ENCODE data around the gene ARID4B.

Gene ARID4B

GRCh38 chr1:235266967-235267366 lies 61.0 kb downstream of the ARID4B start:
- no peak for DNase-seq (ENCODE audit: low spot score)
- H3K27ac ChIP-seq, result no peak overlapping the region
- CTCF ChIA-PET, result no interaction called here
- no peak for TF ChIP-seq CTCF (conservative IDR thresholded peaks at IDR 0.05; ENCODE audit: low read depth)
- POLR2A ChIA-PET (ENCODE audit: low non-redundant PET), result no interaction called here

GRCh38 chr1:235266325-235266724 lies 61.7 kb downstream of the ARID4B start:
- no peak for DNase-seq (ENCODE audit: low spot score)
- ChIA-PET POLR2A (ENCODE audit: low non-redundant PET) (no interaction called here), CTCF (no interaction called here)
- H3K27ac ChIP-seq, result no peak overlapping the region
- no peak for TF ChIP-seq CTCF (conservative IDR thresholded peaks at IDR 0.05; ENCODE audit: low read depth)

DNA sequence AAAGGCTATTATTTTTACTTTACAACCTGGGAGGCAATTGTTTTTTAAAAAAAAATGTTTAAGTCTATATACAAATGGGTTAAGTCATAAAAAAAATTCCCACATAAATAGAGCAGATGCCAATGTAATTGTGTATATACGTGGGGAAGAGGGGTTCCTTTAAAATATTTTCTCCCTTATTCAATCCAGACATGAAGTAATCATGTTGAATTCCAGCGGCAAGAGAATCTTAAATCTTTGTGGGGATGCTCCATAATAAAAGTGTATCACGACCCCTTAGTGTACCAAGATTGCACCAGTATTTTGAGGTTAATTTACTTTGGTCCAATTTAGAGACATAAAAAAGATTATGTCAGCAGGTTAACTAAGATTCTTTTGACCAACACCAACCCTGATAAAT lies 62.1 kb downstream of the ARID4B start:
- DNase-seq (ENCODE audit: low spot score), result no peak
- no peak overlapping the region for H3K27ac ChIP-seq
- TF ChIP-seq CTCF (conservative IDR thresholded peaks at IDR 0.05; ENCODE audit: low read depth), result no peak
- ChIA-PET POLR2A (ENCODE audit: low non-redundant PET) (no interaction called here), CTCF (no interaction called here)

DNA sequence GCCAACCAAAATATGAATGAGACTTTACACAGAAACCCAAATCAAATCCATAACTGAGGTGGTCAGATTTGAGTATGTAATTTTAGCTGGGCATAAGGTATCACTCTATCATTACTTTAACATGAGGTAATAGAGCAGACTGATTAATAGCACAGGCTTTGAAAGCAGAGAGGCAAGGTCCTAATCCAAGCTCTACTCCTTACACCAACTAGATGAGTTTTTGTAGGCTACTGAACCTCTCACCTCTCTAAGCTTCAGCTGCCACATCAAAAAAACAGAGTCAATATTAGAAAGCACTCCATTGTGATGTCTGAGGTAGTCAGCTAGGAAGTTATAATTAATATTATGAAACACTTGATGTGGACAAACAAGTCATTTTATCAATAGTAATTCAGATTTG lies 63.7 kb downstream of the ARID4B start:
- TF ChIP-seq CTCF (conservative IDR thresholded peaks at IDR 0.05; ENCODE audit: low read depth), result no peak
- no peak overlapping the region for H3K27ac ChIP-seq
- CTCF ChIA-PET, result interaction anchor here (0.6 kb wide), 1 partner anchor 124 kb away, joined by 3 read pairs; no protein-coding TSS in a partner anchor
- POLR2A ChIA-PET (ENCODE audit: low non-redundant PET), result no interaction called here
- DNase-seq (ENCODE audit: low spot score), result no peak

GRCh38 chr1:235262539-235262938 lies 65.4 kb downstream of the ARID4B start:
- no peak overlapping the region for H3K27ac ChIP-seq
- TF ChIP-seq CTCF (conservative IDR thresholded peaks at IDR 0.05; ENCODE audit: low read depth), result no peak
- CTCF ChIA-PET, result no interaction called here
- DNase-seq (ENCODE audit: low spot score), result no peak
- POLR2A ChIA-PET (ENCODE audit: low non-redundant PET), result no interaction called here

DNA sequence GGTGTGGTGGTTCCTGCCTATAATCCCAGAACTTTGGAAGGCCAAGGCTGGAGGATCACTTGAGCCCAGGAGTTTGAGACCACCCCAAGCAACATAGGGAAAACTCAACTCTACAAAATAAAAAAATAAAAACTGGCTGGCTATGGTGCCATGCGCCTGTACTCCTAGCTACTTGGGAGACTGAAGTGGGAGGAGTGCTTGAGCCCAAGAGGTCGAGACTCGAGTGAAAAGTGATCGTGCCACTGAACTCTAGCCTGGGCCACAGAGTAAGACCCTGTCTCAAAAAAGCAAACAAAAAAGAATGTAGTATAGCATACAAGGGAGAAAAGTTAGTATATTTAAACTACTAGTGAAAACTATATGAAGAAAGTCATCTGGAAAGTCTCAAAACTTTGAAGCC lies 66.7 kb downstream of the ARID4B start:
- CTCF ChIA-PET, result no interaction called here
- no peak for DNase-seq (ENCODE audit: low spot score)
- POLR2A ChIA-PET (ENCODE audit: low non-redundant PET), result no interaction called here
- no peak overlapping the region for H3K27ac ChIP-seq
- no peak for TF ChIP-seq CTCF (conservative IDR thresholded peaks at IDR 0.05; ENCODE audit: low read depth)

Measured in RWPE1 (cell line).